ENCODE measurements around the gene UBASH3B. TPM values are rescaled to one million over a fixed set of nuclear protein-coding genes. Genes with fewer than 3 reads are reported as not detected.

UBASH3B gene
- total RNA-seq, 1 experiment from 2014 or later = 12.8 TPM

- no peak for DNase-seq (ENCODE audit: low read depth, low spot score)
- in situ Hi-C loops (cut with HindIII; ENCODE audit: low pct_unique_long_range_greater_than_20kb, low sequenced_read_pairs) = no loop called here
These were observed 36.9 kb downstream of the UBASH3B start for GRCh38 chr11:122692444-122692843.

GRCh38 chr11:122695076-122695615 lies 39.6 kb downstream of the UBASH3B start:
- DNase-seq (ENCODE audit: low read depth, low spot score) = no peak
- in situ Hi-C loops (cut with HindIII; ENCODE audit: low pct_unique_long_range_greater_than_20kb, low sequenced_read_pairs) = no loop called here

GRCh38 chr11:122696662-122697061 lies 41.1 kb downstream of the UBASH3B start:
- no peak for DNase-seq (ENCODE audit: low read depth, low spot score)
- in situ Hi-C loops (cut with HindIII; ENCODE audit: low pct_unique_long_range_greater_than_20kb, low sequenced_read_pairs) = no loop called here

DNA sequence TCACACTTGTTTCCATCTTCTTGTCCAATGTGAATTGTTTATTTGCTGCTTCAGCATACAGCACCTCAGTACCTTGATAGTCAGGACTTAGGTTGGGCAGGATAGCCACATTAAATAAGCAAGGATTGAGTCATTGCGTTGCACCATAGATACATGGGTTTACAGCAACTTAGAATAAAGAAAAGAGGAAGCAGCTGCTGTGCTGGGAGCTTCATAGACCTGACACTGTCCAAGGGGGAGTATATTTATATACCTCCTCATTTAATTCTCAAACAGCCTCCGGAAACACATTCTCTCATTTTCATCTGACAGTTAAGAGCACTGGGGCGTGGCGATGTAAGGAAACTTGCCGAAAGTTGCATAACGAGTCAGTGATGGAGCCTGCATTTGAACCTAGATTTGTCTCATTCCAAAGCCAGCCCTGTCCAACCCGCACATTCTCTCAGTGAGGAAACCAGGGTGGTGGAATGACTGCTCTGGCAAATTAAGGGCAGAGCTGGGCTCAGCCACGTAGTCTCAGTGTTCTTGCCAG lies 42.2 kb downstream of the UBASH3B start:
- in situ Hi-C loops (cut with HindIII; ENCODE audit: low pct_unique_long_range_greater_than_20kb, low sequenced_read_pairs) = no loop called here
- no peak for DNase-seq (ENCODE audit: low read depth, low spot score)

- in situ Hi-C loops (cut with HindIII; ENCODE audit: low pct_unique_long_range_greater_than_20kb, low sequenced_read_pairs) = no loop called here
- no peak for DNase-seq (ENCODE audit: low read depth, low spot score)
These were observed 42.9 kb downstream of the UBASH3B start for GRCh38 chr11:122698392-122698791.

DNA sequence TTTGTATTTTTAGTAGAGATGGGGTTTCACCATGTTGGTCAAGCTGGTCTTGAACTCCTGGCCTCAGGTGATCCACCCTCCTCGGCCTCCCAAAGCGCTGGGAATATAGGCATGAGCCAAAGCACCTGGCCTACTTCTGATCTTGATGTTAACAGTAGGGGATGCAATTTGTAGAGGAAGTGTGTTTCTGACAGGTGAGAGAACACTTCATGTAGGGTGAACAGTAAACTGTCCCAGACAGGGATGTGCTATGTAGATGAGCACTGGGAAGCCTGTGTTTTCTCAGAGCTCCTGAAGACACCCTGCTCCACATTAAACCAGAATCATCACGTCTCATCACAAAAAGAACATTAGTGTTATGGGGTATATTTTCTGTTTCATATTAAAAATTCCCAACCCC lies 45.1 kb downstream of the UBASH3B start:
- in situ Hi-C loops (cut with HindIII; ENCODE audit: low pct_unique_long_range_greater_than_20kb, low sequenced_read_pairs) = no loop called here
- DNase-seq (ENCODE audit: low read depth, low spot score) = no peak

DNA sequence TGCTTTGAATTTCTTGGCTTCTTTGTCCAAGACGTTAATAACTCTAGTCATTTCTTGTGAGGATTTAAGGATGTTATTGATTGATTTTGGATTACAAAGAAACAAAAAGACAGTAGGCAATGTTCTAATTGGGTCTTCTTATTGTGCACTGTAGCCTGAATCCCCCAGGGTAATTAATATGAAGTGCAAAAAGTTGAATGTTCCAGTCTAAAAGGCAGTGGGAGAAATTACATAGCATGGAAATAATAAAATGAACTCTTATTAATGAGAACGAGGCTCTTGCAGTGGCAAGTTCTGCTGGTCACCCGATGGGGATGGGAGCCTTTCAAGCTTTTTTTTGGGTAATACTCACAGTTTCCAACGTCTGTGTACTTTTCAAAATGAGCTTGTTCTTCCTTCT lies 45.6 kb downstream of the UBASH3B start:
- no peak for DNase-seq (ENCODE audit: low read depth, low spot score)
- in situ Hi-C loops (cut with HindIII; ENCODE audit: low pct_unique_long_range_greater_than_20kb, low sequenced_read_pairs) = no loop called here

DNA sequence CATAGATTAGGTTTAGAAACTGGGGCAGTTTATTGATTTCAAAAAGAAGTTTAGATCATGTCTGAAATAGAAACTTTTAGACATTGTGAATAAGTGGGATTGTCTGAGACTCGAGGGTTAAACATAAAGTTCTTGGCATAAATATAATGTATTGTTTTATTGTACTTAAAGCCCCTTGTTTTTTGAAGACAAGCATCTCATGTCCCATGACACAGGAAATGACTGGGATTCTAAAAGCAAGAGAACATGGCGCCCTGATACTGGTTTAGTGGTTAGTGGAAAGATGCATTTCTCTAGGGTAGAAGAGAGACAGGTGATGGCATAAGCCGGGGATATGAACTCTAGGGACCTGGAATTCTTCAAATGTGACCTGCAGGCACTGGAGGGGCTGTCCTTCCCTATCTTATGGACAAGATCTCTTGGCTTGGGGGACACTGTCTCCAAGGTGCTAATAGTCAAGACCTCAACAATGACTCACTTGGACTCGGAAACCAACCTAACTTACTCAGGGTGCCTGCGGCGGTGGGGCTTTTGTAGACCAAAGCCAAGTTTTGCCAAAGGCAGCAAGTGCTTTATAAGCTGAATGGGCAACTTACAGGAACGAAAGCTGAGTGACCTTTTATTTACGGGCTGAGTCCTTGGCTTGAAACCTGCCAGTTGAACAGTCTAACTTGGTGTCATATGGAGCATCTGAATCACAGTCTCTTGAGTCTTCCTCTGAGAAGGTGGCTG lies 48.2 kb downstream of the UBASH3B start:
- peak; percentile 56 for DNase-seq (ENCODE audit: low read depth, low spot score)
- in situ Hi-C loops (cut with HindIII; ENCODE audit: low pct_unique_long_range_greater_than_20kb, low sequenced_read_pairs) = no loop called here

DNA sequence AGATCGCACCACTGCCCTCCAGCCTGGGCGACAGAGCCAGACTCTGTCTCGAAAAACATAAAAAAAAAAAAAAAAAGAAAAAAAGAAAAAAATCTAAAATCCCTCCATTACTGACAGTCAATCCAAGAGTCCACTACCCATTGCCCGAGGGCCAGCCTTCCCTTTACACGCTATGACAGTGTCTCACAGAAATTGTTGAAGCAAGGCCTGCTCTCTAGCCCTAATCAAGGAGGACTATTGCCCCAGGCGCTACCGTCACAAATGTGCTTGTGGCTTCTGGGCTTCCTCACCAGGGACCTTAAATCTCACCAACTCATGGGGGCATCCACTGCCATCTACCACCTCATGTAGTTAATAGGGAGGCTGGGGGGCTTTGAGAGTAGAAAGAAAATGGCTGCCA lies 49.9 kb downstream of the UBASH3B start:
- in situ Hi-C loops (cut with HindIII; ENCODE audit: low pct_unique_long_range_greater_than_20kb, low sequenced_read_pairs) = no loop called here
- no peak for DNase-seq (ENCODE audit: low read depth, low spot score)

DNA sequence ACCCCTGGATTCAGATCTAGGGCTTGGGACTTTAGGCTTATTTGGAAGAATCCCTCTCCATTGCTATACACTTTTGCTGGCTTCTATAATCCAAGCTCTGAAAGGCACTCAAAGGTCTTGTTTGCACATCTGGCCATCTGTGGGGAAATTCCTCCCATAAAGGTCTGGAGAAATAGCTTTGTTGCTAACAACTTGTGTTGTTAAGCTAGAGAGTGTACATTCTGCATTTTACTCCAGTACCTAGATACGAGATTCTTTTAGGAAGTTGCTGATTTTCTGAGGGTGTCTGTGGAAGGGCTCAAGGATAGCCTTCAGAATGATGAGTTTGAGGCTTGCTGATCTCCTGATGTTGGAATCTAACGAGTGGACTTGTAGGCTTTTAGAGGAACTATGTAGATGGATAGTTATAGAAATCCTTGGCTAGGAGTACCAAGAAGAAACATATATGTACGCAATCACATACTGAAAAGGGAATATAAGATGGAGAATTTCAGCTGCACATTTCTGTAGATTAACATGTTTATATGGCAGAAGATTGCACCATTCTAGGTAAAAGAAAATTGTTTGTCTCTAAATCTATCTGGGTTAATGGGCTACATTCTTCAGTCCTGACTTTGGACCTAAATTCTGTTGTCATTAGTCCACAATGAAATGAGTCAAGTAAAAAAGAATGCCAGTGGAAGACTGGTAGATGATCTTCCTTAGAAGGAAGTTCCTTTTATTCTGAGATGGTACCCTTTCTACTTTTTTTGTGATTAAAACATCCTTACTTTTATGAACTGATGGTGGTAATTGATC lies 51.0 kb downstream of the UBASH3B start:
- in situ Hi-C loops (cut with HindIII; ENCODE audit: low pct_unique_long_range_greater_than_20kb, low sequenced_read_pairs) = no loop called here
- DNase-seq (ENCODE audit: low read depth, low spot score) = no peak

GRCh38 chr11:122707111-122707510 lies 51.6 kb downstream of the UBASH3B start:
- no peak for DNase-seq (ENCODE audit: low read depth, low spot score)
- in situ Hi-C loops (cut with HindIII; ENCODE audit: low pct_unique_long_range_greater_than_20kb, low sequenced_read_pairs) = no loop called here

DNA sequence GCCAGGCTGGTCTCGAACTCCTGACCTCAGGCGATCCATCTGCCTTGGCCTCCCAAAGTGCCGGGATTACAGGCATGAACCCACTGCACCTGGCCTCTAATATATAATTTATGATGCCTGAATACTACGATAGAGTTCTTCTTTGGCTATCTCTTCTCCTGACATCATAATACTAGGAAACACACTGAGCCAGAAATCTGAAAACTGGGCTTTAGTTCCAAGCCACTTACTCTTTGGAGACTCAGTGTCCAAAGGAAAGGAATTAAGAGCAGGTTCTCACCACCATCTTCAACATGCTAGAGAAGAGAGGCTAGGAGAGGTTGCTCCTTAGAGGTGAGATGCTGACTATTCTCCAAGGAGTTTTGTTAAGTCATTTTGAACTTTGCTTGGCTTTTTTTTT lies 52.4 kb downstream of the UBASH3B start:
- no peak for DNase-seq (ENCODE audit: low read depth, low spot score)
- in situ Hi-C loops (cut with HindIII; ENCODE audit: low pct_unique_long_range_greater_than_20kb, low sequenced_read_pairs) = no loop called here

GRCh38 chr11:122709039-122709760 lies 53.7 kb downstream of the UBASH3B start:
- no peak for DNase-seq (ENCODE audit: low read depth, low spot score)
- in situ Hi-C loops (cut with HindIII; ENCODE audit: low pct_unique_long_range_greater_than_20kb, low sequenced_read_pairs) = no loop called here

DNA sequence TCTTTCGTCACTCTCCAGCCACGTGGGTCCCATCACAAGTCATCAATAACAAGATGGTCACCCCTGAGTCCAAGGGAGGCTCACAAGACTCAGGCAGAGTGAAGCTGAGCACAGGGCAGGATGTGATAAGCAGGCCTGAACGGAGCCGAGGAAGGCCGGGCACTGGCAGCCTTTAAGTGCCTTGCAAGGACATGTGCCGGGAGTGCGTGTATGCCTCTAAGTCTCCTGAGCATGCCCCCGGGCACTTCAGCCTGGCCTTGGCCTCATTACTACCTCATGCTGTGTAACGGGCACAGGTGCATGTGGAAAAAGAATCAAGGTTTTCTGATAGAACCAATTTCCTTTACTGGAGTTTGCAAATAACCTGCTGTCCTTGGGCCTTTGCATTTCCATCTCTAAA lies 55.8 kb downstream of the UBASH3B start:
- in situ Hi-C loops (cut with HindIII; ENCODE audit: low pct_unique_long_range_greater_than_20kb, low sequenced_read_pairs) = no loop called here
- no peak for DNase-seq (ENCODE audit: low read depth, low spot score)

GRCh38 chr11:122711831-122712381 lies 56.4 kb downstream of the UBASH3B start:
- in situ Hi-C loops (cut with HindIII; ENCODE audit: low pct_unique_long_range_greater_than_20kb, low sequenced_read_pairs) = no loop called here
- DNase-seq (ENCODE audit: low read depth, low spot score) = peak; percentile 59

DNA sequence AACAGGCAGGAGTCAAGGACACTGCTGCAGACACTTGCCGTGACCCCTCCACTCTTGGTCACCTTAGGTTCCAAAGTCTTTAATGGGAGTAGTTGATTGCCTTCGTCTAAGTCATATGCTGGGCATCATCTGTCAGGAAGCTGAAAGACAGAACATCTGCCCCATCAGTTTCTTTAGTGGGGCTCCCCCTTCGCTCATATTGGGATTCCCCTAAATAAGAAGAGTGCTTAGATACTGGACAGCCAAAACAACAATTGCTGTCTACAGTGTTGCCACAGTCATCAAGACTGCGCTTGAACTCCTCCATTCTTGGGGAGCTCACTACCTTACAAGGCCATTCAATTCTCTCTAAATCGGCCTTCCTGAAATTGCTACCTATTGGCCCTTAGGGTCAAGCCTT lies 58.5 kb downstream of the UBASH3B start:
- DNase-seq (ENCODE audit: low read depth, low spot score) = no peak
- in situ Hi-C loops (cut with HindIII; ENCODE audit: low pct_unique_long_range_greater_than_20kb, low sequenced_read_pairs) = no loop called here

GRCh38 chr11:122714484-122714883 lies 59.0 kb downstream of the UBASH3B start:
- in situ Hi-C loops (cut with HindIII; ENCODE audit: low pct_unique_long_range_greater_than_20kb, low sequenced_read_pairs) = no loop called here
- DNase-seq (ENCODE audit: low read depth, low spot score) = no peak
